GM18507 (cell line): ENCODE results near the gene IP6K3.
A peak's percentile ranks its signal among the peaks of the same experiment; 100 is the strongest.

Experiments
- DNase-seq: peaks from one replicate; pipeline ENCODE4 v3.0.0; 2011; ENCODE audit warnings: low read depth; ENCODE audit not compliant: insufficient read length; ENCODE audit errors: extremely low spot score
- FAIRE-seq: peaks from 2 replicates; lab custom pipeline; 2011; peaks lifted over from hg19 to GRCh38; lab: Jason Lieb, UNC

Gene IP6K3

DNA sequence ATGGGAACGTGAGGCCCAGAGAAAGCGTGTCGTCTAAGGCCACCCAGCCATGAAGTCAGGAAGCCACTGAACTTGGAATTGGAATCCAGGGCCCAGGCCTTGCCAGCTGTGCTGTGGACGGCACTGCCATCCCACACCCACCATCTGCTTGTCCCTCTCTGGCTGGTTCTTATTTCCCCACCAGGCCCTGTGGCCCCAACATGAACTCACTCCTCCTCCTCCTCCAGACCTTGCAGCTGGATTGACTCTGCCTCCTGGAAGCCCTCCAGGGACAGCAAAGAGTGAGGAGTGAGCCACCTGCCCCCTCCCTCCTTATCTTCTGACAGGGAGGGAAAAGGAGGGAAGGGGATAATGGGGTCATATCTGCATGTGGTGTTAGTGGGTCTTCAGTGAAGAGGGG is 16.0 kb upstream of the IP6K3 start:
- FAIRE-seq (no peak), DNase-seq (no peak)

DNA sequence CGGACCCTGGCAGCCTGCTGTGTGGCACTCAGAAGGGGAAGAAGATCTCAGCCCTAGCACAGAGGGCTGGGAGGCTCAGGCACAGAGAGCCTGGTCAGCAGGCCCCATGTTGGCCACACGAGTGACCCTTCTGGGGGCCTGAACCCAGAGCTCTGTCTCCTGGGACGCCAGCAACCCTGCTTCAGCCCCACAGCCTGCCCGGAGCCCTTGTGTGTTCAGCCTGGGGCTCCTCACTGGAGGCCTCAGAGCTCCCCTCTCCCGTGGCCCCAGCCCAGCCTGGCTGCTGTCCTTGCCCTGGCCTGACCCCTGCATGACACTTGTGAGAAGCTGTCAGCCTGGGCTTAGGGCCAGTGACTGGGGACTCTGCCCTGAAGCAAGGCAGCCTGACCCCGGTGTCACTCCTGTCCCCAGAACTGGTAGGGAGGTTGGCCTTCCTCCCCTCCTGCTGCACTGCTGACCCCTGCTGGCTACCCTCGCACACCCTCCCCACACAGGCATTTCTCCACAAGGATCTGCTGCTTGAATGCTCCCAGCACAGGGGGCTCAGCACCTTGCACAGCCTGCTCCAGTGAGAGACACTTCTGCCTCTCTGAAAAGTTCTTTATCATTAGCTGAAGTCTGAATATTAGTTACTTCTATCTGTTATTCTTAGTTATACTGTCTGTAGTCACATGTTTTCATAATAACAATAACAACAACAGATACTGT is 15.4 kb upstream of the IP6K3 start:
- FAIRE-seq (peak; percentile 50), DNase-seq (no peak)

GRCh38 chr6:33761581-33761921 is 14.8 kb upstream of the IP6K3 start:
- FAIRE-seq: no peak
- no peak for DNase-seq

DNA sequence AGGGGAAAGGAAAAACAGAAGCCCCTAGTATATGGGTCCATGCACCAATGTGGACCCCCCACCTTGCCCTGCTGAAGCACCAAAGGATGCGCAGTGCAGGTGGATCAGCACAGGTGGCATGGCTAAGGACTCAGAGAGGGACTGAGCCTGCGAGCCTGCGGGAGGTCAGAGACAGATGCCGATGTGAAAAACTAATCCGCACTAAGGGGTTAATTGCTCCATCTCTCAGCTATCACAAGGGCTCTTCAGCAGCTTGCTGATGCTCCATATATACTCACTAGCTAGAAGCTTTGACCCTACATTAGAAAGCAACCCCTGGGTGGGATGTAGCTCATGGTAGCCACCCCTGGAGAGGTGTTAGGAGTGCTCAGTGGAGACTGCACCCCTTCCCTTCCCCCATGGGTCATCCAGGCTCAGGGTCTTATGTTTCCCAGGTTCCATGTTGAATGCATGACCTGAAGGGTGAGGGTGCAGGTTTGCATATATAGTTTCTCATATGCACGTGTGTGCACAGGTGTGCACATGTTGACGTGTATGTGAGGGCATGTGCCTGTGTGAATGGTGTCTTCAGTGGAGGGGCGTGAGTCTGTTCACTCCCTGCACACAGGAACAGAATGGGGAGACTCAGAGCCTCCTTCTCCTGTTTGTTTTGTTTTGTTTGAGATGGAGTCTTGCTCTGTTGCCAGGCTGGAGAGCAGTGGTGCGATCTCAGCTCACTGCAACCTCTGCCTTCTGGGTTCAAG is 13.4 kb upstream of the IP6K3 start:
- no peak for FAIRE-seq
- DNase-seq: no peak

DNA sequence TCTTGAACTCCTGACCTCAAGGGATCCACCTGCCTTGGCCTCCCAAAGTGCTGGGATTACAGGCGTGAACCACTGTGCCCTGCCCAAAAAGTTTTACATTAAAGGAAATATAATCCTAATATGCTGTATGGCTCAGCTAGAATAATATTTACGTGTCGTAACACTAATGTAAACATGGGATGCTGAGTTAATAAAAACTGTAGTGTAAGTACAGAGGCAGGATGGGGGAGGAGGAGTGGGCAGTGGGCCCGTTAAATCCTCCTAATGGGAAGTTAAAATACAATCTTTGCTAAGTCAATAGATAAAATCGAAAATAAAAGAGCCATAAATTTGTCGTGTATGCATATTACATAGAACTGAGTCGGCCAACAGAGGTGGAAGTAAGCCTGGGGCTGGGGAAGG is 12.1 kb upstream of the IP6K3 start:
- DNase-seq (no peak), FAIRE-seq (no peak)

GRCh38 chr6:33757906-33758305 is 11.2 kb upstream of the IP6K3 start:
- no peak for FAIRE-seq
- no peak for DNase-seq

GRCh38 chr6:33757113-33757512 is 10.4 kb upstream of the IP6K3 start:
- no peak for FAIRE-seq
- DNase-seq: no peak

GRCh38 chr6:33756211-33756954 is 9.7 kb upstream of the IP6K3 start:
- DNase-seq (no peak), FAIRE-seq (no peak)

- DNase-seq: no peak
Observed at GRCh38 chr6:33755070-33755869, 8.6 kb upstream of the IP6K3 start.

DNA sequence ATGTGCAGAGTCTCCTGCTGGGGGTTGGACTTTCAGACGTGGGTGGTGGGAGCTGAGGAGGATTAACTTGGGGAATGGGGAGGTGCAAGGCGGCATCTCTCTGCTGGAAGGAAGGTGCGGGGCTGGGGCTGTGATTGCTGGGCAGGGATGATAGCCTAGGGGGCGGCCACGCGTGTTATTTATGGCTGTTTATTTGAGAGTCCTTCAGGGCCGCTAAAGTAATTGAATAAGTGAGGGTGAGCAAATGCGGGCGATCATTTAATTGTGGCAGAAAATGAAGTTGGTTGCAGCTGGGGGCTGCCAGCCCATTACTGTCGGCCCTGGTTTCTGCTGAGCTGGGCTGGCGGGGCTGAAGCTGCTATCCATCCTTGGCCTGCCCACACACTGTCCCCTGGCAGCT is 7.5 kb upstream of the IP6K3 start:
- FAIRE-seq (no peak), DNase-seq (no peak)

More at GRCh38 chr6:33755070-33755869, 8.6 kb upstream of the IP6K3 start:
- FAIRE-seq: no peak

DNA sequence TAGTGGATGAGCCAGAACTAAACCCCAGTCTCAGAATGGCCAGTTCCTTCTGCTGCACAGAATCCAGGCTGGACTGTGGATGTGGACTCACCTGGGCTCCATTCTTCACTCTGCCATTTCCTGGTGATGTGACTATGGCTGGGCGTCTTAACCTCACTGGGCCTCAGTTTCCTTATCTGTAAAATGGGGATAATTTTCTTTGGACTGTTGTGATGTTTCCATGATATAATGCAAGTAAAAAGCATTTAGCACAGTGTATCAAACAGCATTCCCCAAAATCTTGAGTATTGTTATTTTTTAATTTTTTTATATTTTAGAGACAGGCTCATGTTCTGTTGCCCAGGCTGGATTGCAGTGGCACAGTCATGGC is 5.9 kb upstream of the IP6K3 start:
- no peak for DNase-seq
- no peak for FAIRE-seq

GRCh38 chr6:33751771-33752645 is 5.3 kb upstream of the IP6K3 start:
- FAIRE-seq: no peak
- DNase-seq: no peak

- FAIRE-seq (no peak), DNase-seq (no peak)
Observed at GRCh38 chr6:33750244-33750991, 3.7 kb upstream of the IP6K3 start.

DNA sequence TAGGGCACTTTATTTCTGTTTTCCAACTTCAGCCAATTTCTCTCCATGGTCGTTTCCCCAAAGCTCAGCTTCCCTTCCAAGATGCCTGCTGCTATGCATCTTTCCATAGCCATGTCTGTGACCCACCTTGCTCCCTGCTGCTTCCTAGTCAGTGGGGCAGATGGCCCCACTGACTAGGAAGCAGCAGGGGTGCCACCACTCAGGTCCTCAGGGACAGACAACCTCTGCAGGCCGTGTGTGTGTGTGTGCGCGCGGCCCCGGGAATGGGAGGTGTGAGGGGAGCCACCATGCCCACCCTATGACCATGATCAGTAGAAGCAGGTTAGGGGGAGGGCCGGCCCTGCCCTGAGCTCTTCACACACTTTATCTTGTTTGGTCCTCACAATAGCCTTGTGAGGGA is 2.7 kb upstream of the IP6K3 start:
- no peak for DNase-seq
- no peak for FAIRE-seq

- no peak for FAIRE-seq
- no peak for DNase-seq
Observed at GRCh38 chr6:33748841-33749240, 2.1 kb upstream of the IP6K3 start.

DNA sequence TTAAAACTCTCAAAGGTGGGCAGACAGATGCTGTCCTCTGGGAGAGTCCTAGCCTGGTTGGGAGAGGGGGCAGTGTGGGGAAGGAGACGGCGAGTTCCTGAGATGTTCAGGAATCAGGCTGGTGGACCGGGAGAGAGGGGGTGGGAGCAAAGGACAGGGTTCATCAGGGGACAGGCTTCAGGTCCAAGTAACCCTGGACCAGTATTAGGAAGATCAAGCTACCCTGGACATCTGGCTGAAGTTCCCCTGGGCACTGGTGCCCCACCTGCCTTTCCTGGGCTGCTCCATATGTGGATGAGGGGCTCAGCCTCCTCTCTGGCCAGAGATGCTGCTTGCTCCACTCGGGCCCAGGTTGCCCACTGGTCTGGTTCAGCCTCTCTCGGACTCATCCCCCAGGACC is 1.1 kb upstream of the IP6K3 start:
- FAIRE-seq: no peak
- no peak for DNase-seq

DNA sequence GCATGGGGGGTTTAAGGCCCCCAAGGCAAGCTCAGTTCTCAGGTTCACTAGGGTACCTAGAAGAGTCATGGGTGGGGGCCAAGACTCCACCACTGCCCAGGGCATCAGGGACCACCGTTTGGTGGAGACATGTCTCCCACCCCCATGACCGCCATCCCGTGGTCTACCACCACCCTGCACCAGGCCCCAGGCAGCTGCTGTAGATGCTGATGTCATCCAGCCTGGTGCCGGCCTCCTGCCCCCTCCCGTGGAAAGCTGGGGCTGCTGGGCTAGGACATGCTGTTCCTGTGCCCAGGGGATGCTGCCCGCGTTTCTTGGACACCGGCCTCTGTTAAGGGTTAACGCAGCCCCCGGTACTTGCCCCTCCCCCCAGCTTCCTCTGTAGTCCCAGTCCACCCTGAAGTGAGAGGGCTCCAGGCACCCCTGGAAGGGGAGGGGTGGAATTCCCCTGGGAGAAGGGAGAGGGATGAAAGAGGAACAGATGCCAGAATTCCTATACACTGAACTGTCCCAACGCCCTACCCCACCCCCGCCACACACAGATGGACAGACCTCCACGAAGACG is 587 bp downstream of the IP6K3 start:
- DNase-seq (no peak), FAIRE-seq (no peak)

DNA sequence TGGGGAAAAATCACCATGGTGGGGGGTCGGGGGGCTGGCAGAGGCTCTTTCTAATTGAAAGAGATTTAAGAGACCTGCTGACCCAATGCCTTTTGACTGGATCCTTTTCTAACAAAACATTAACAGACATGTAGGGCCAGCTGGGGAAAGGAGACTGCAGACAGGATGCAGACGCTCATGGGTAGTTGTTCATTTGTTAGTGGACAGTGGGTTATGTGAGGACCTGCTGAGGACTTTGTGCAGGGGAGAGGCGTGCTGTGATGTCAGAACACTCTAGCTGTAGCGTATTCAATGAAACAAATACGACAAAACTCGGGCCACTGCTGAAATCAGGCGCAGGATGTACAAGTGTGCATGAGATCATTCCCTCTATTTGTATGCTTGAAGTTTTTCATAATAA is 1.2 kb downstream of the IP6K3 start:
- DNase-seq: no peak
- FAIRE-seq: no peak
